Measurements from ENCODE around the gene CAB39L.

DNA sequence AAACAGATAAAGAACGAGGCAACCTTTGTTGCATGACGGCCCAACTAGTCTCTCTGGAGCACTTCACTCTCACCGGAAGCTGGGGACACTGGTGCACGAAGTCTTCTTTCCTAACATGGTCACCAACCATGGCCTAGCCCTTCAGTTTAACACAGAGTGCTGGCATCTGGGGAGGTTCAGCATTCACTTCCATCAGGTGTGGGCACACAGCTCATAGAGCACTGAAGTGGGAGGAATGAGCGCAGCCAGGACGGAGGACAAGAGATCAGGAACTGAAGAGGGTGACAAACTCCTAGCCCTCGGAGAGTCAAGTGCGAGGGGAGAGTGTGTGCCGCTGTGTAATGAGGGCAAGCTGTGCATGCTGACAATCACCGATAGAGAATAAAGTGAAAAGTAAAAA, 103.7 kb downstream of the CAB39L start:
- TF ChIP-seq, protein P1, sequence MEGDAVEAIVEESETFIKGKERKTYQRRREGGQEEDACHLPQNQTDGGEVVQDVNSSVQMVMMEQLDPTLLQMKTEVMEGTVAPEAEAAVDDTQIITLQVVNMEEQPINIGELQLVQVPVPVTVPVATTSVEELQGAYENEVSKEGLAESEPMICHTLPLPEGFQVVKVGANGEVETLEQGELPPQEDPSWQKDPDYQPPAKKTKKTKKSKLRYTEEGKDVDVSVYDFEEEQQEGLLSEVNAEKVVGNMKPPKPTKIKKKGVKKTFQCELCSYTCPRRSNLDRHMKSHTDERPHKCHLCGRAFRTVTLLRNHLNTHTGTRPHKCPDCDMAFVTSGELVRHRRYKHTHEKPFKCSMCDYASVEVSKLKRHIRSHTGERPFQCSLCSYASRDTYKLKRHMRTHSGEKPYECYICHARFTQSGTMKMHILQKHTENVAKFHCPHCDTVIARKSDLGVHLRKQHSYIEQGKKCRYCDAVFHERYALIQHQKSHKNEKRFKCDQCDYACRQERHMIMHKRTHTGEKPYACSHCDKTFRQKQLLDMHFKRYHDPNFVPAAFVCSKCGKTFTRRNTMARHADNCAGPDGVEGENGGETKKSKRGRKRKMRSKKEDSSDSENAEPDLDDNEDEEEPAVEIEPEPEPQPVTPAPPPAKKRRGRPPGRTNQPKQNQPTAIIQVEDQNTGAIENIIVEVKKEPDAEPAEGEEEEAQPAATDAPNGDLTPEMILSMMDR (IDR thresholded peaks at IDR 0.05; ENCODE audit: insufficient read depth, low read depth, low read length), result no peak
- no peak for TF ChIP-seq EZH2 (IDR thresholded peaks at IDR 0.05; ENCODE audit: insufficient read depth, low read length)

Data from astrocyte (in vitro differentiated cells and primary cell).